ENCODE results near the gene TNFAIP8. TPM values are rescaled to one million over a fixed set of nuclear protein-coding genes. Genes with fewer than 3 reads are reported as not detected.
"Not testable (repeated sequence)": the region's sequence is repeated elsewhere in the genome, so short reads cannot be mapped to it uniquely, and the experiment has no call there.

Gene TNFAIP8
- polyA plus RNA-seq, 1 of the 3 experiments (the other 2 are of a cell fraction), result 31.3 TPM

- no peak for TF ChIP-seq ZBTB33 (IDR thresholded peaks at IDR 0.05; ENCODE audit: borderline replicate concordance, low read depth)
Observed at GRCh38 chr5:119439140-119439631, 83.4 kb downstream of the TNFAIP8 start (continued).

- POLR2A ChIA-PET; H3K4me1 ChIP-seq (ENCODE audit: control insufficient read depth in 1 of 2, insufficient read depth in 2 of 2, low read depth in 1 of 2, low read length in 1 of 2): not testable (repeated sequence)
- 63% methylated on average over 3 of the region's 3 CpGs for WGBS (ENCODE audit: low lambda C conversion rate)
Observed at GRCh38 chr5:119439632-119440031, 83.8 kb downstream of the TNFAIP8 start.

GRCh38 chr5:119444643-119445042 lies 88.8 kb downstream of the TNFAIP8 start:
- H3K27ac ChIP-seq (ENCODE audit: low read depth in 2 of 2, low read length in 1 of 2); H3K79me2 ChIP-seq (ENCODE audit: insufficient read depth); H4K20me1 ChIP-seq (ENCODE audit: insufficient read depth); POLR2A ChIA-PET; H3K9me3 ChIP-seq; DNase-seq; H3K4me2 ChIP-seq; H3K9me2 ChIP-seq; H2AFZ ChIP-seq (ENCODE audit: low read depth); H3K27me3 ChIP-seq (ENCODE audit: insufficient read depth); H3F3A ChIP-seq (replicated peaks; ENCODE audit: insufficient read depth); H3K4me1 ChIP-seq (ENCODE audit: control insufficient read depth in 1 of 2, insufficient read depth in 2 of 2, low read depth in 1 of 2, low read length in 1 of 2); CTCF ChIA-PET; H3K9ac ChIP-seq; H3K36me3 ChIP-seq (replicated peaks in 1 of 2; ENCODE audit: control insufficient read depth in 1 of 2, insufficient read depth in 2 of 2, low read length in 1 of 2); H3K4me3 ChIP-seq (ENCODE audit: low read depth in 2 of 2, low read length in 1 of 2): not testable (repeated sequence)
- 67% methylated on average over 4 of the region's 4 CpGs for WGBS (ENCODE audit: low lambda C conversion rate)

More at GRCh38 chr5:119439632-119440031, 83.8 kb downstream of the TNFAIP8 start:
- not testable (repeated sequence) for DNase-seq; H3K9me3 ChIP-seq; H2AFZ ChIP-seq (ENCODE audit: low read depth); H3K27ac ChIP-seq (ENCODE audit: low read depth in 2 of 2, low read length in 1 of 2); H3F3A ChIP-seq (replicated peaks; ENCODE audit: insufficient read depth); H3K9ac ChIP-seq; H3K9me2 ChIP-seq; H3K27me3 ChIP-seq (ENCODE audit: insufficient read depth); H3K4me3 ChIP-seq (ENCODE audit: low read depth in 2 of 2, low read length in 1 of 2); H3K36me3 ChIP-seq (replicated peaks in 1 of 2; ENCODE audit: control insufficient read depth in 1 of 2, insufficient read depth in 2 of 2, low read length in 1 of 2); H4K20me1 ChIP-seq (ENCODE audit: insufficient read depth); H3K4me2 ChIP-seq; H3K79me2 ChIP-seq (ENCODE audit: insufficient read depth)
- CTCF ChIA-PET, result interaction anchor here (1.3 kb wide), 1 partner anchor 12 kb away, joined by 3 read pairs; the partner anchor contains the start of gene HSD17B4

GRCh38 chr5:119445544-119445943 lies 89.7 kb downstream of the TNFAIP8 start:
- WGBS (ENCODE audit: low lambda C conversion rate), result 71% methylated on average over 13 of the region's 13 CpGs
- no peak overlapping the region for H2AFZ ChIP-seq (ENCODE audit: low read depth)
- CTCF ChIA-PET, result interaction anchor here (0.7 kb wide), 2 partner anchors 364 to 457 kb away, joined by 3 read pairs; partner anchors contain the start of gene DTWD2
- no peaks in the 10 kb centered on the region for H3K4me1 ChIP-seq (ENCODE audit: control insufficient read depth in 1 of 2, insufficient read depth in 2 of 2, low read depth in 1 of 2, low read length in 1 of 2)
- H3K27me3 ChIP-seq (ENCODE audit: insufficient read depth), result no peaks in the 10 kb centered on the region
- H3K79me2 ChIP-seq (ENCODE audit: insufficient read depth), result no peaks in the 10 kb centered on the region
- no peak overlapping the region for H3K4me2 ChIP-seq
- H3K9me2 ChIP-seq, result no peaks in the 10 kb centered on the region
- no peaks in the 10 kb centered on the region for H3K9me3 ChIP-seq
- DNase-seq, result no peak
- no peaks in the 10 kb centered on the region for H3K36me3 ChIP-seq (replicated peaks in 1 of 2; ENCODE audit: control insufficient read depth in 1 of 2, insufficient read depth in 2 of 2, low read length in 1 of 2)
- POLR2A ChIA-PET, result no interaction called here
- H4K20me1 ChIP-seq (ENCODE audit: insufficient read depth), result no peaks in the 10 kb centered on the region
- H3K27ac ChIP-seq (ENCODE audit: low read depth in 2 of 2, low read length in 1 of 2), result no peak overlapping the region
- H3F3A ChIP-seq (replicated peaks; ENCODE audit: insufficient read depth), result no peaks in the 10 kb centered on the region
- no peak overlapping the region for H3K4me3 ChIP-seq (ENCODE audit: low read depth in 2 of 2, low read length in 1 of 2)
- H3K9ac ChIP-seq, result no peak overlapping the region
- TF ChIP-seq FOXJ3 (CRISPR knock-in tag; IDR thresholded peaks at IDR 0.05) (no peak), FOXM1 (IDR thresholded peaks at IDR 0.05; ENCODE audit: low read depth) (no peak), RCOR1 (IDR thresholded peaks at IDR 0.05; ENCODE audit: low read length) (no peak), IRF3 (IDR thresholded peaks at IDR 0.05; ENCODE audit: low read depth, low read length) (no peak), MEF2A (IDR thresholded peaks at IDR 0.05; ENCODE audit: borderline replicate concordance, low read depth) (no peak), USF2 (IDR thresholded peaks at IDR 0.05; ENCODE audit: borderline replicate concordance, low read depth, low read length) (no peak), REST (IDR thresholded peaks at IDR 0.05; ENCODE audit: low read depth, low read length) (no peak), ELF1 (IDR thresholded peaks at IDR 0.05) (no peak), EP300 (IDR thresholded peaks at IDR 0.05; ENCODE audit: borderline replicate concordance in 1 of 2, low read depth in 1 of 2, low read length in 1 of 2) (no peak), MAX (IDR thresholded peaks at IDR 0.05; ENCODE audit: low read depth) (no peak), GABPA (IDR thresholded peaks at IDR 0.05; ENCODE audit: low read depth) (no peak)

Measured in SK-N-SH (cell line).